SK-N-SH (cell line): ENCODE measurements around the gene TLCD5. TPM values are rescaled to one million over a fixed set of nuclear protein-coding genes. Genes with fewer than 3 reads are reported as not detected.

ENCODE experiments used
- CTCF ChIA-PET: fragments of 300-600, 350-600 bp; formaldehyde crosslinking; extraction: SDS; loops from one replicate; lab custom pipeline; 2021; lab: Yijun Ruan, JAX
- POLR2A ChIA-PET: fragments of 350-600 bp; sonication (Branson Sonifier 250); formaldehyde crosslinking; extraction: SDS; loops from one replicate; lab custom pipeline; 2020; ENCODE audit warnings: antibody characterized with exemption, inconsistent platforms; lab: Yijun Ruan, JAX
- DNase-seq: peaks from one replicate; pipeline ENCODE4 v3.0.0; 2012
- H2AFZ ChIP-seq: fragments of 200-600 bp; sonication (generic); 2 replicates; pipeline ENCODE4 v1.8.1; 2016; ENCODE audit warnings: antibody characterized with exemption, mild to moderate bottlenecking, low read depth
- H3F3A ChIP-seq: fragments of 200-600 bp; sonication (generic); replicated peaks from 2 replicates; pipeline ENCODE3; 2016; ENCODE audit warnings: antibody characterized with exemption, mild to moderate bottlenecking; ENCODE audit not compliant: insufficient read depth
- H3K27ac ChIP-seq, 2 experiments: fragments of 200-500 bp in 1 of 2; fragments of 200-600 bp in 1 of 2; sonication (Bioruptor generic) in 1 of 2; sonication (generic), shearing (Covaris generic) in 1 of 2; 2 replicates each; pipeline versions ENCODE4 v1.5.1 to v1.6.1; 2014 to 2016; ENCODE audit warnings: low read depth in 2 of 2, inconsistent platforms in 1 of 2, low read length in 1 of 2, mild to moderate bottlenecking in 1 of 2, mixed read lengths in 1 of 2
- H3K27me3 ChIP-seq: fragments of 200-600 bp; sonication (generic), shearing (Covaris generic); 2 replicates; pipeline ENCODE4 v1.6.1; 2016; ENCODE audit warnings: mixed run types; ENCODE audit not compliant: insufficient read depth
- H3K36me3 ChIP-seq, 2 experiments: fragments of 200-500 bp in 1 of 2; fragments of 200-600 bp in 1 of 2; sonication (Bioruptor generic) in 1 of 2; sonication (generic) in 1 of 2; replicated peaks in 1 of 2; 2 replicates each; pipeline versions ENCODE3 to v1.5.1; 2014 to 2016; ENCODE audit warnings: low read length in 1 of 2, mild to moderate bottlenecking in 1 of 2; ENCODE audit not compliant: insufficient read depth in 2 of 2, control insufficient read depth in 1 of 2
- H3K4me1 ChIP-seq, 2 experiments: fragments of 200-500 bp in 1 of 2; fragments of 200-600 bp in 1 of 2; sonication (Bioruptor generic) in 1 of 2; sonication (generic), shearing (Covaris generic) in 1 of 2; 2 replicates each; pipeline versions ENCODE4 v1.5.1 to v1.6.1; 2014 to 2016; ENCODE audit warnings: low read depth in 1 of 2, low read length in 1 of 2, mixed run types in 1 of 2; ENCODE audit not compliant: insufficient read depth in 2 of 2, control insufficient read depth in 1 of 2
- H3K4me2 ChIP-seq: fragments of 200-600 bp; sonication (generic), shearing (Covaris generic); 2 replicates; pipeline ENCODE4 v1.6.1; 2017; ENCODE audit warnings: mixed run types
- H3K4me3 ChIP-seq, 2 experiments: fragments of 200-500 bp in 1 of 2; fragments of 200-600 bp in 1 of 2; sonication (Bioruptor generic) in 1 of 2; sonication (generic), shearing (Covaris generic) in 1 of 2; 2 replicates each; pipeline versions ENCODE4 v1.5.1 to v1.8.1; 2014 to 2016; ENCODE audit warnings: low read depth in 2 of 2, inconsistent platforms in 1 of 2, low read length in 1 of 2, mild to moderate bottlenecking in 1 of 2, mixed read lengths in 1 of 2, moderate library complexity in 1 of 2
- H3K79me2 ChIP-seq: fragments of 200-600 bp; sonication (generic); 2 replicates; pipeline ENCODE4 v1.8.1; 2017; ENCODE audit warnings: mild to moderate bottlenecking; ENCODE audit not compliant: insufficient read depth
- H3K9ac ChIP-seq: fragments of 200-600 bp; sonication (generic); 2 replicates; pipeline ENCODE4 v1.6.1; 2017; ENCODE audit warnings: mixed run types
- H3K9me2 ChIP-seq: fragments of 200-600 bp; sonication (generic); 2 replicates; pipeline ENCODE4 v1.6.1; 2017; ENCODE audit warnings: mixed run types
- H3K9me3 ChIP-seq: fragments of 200-600 bp; sonication (generic); 2 replicates; pipeline ENCODE4 v1.6.1; 2017; ENCODE audit warnings: mixed run types, mild to moderate bottlenecking, moderate library complexity
- H4K20me1 ChIP-seq: fragments of 200-600 bp; sonication (generic); 2 replicates; pipeline ENCODE4 v1.6.1; 2017; ENCODE audit warnings: mild to moderate bottlenecking, mixed run types; ENCODE audit not compliant: insufficient read depth
- CHD2 ChIP-seq: fragments of 150-350 bp; IDR thresholded peaks from 2 replicates; pipeline ENCODE4 v1.6.1; 2018; ENCODE audit warnings: low read length; ENCODE audit not compliant: partially characterized antibody
- FOSL2 ChIP-seq: IDR thresholded peaks from 2 replicates; pipeline ENCODE4 v1.4.0; 2012; ENCODE audit warnings: low read depth, mild to moderate bottlenecking, moderate library complexity, borderline replicate concordance
- FOXM1 ChIP-seq: IDR thresholded peaks from 2 replicates; pipeline ENCODE4 v1.4.0; 2012; ENCODE audit warnings: low read depth, mild to moderate bottlenecking
- JUND ChIP-seq: IDR thresholded peaks from 2 replicates; pipeline ENCODE4 v1.4.0; 2012
- MEF2A ChIP-seq: IDR thresholded peaks from 2 replicates; pipeline ENCODE4 v1.4.0; 2012; ENCODE audit warnings: low read depth, borderline replicate concordance
- MXI1 ChIP-seq: IDR thresholded peaks from 2 replicates; pipeline ENCODE4 v1.6.1; 2012; ENCODE audit warnings: mild to moderate bottlenecking, low read depth, low read length, improper control_type of control experiment
- RAD21 ChIP-seq: IDR thresholded peaks from 2 replicates; pipeline ENCODE4 v1.6.1; 2012; ENCODE audit warnings: mild to moderate bottlenecking, low read length
- RCOR1 ChIP-seq: fragments of 150-350 bp; IDR thresholded peaks from 2 replicates; pipeline ENCODE4 v1.6.1; 2017; ENCODE audit warnings: antibody characterized with exemption, low read length
- RFX5 ChIP-seq: IDR thresholded peaks from 2 replicates; pipeline ENCODE4 v1.6.1; 2012; ENCODE audit warnings: mild to moderate bottlenecking, improper control_type of control experiment, low read length
- TAF1 ChIP-seq: IDR thresholded peaks from 2 replicates; pipeline ENCODE4 v1.6.1; 2012; ENCODE audit warnings: low read depth, mild to moderate bottlenecking, low read length, moderate library complexity, borderline replicate concordance
- TCF12 ChIP-seq: IDR thresholded peaks from 2 replicates; pipeline ENCODE4 v1.4.0; 2012
- TEAD4 ChIP-seq: IDR thresholded peaks from 2 replicates; pipeline ENCODE4 v1.4.0; 2012; ENCODE audit warnings: mild to moderate bottlenecking, borderline replicate concordance; ENCODE audit not compliant: insufficient read depth
- USF2 ChIP-seq: fragments of 150-350 bp; IDR thresholded peaks from 2 replicates; pipeline ENCODE4 v1.6.1; 2017; ENCODE audit warnings: antibody characterized with exemption, low read length, low read depth, borderline replicate concordance
- YY1 ChIP-seq: IDR thresholded peaks from 2 replicates; pipeline ENCODE4 v1.4.0; 2012; ENCODE audit warnings: low read depth, mild to moderate bottlenecking
- WGBS: methylation state at CpG from one replicate; pipeline ENCODE4 v1.1.6; 2017; ENCODE audit warnings: low lambda C conversion rate; 5-methylcytosine and 5-hydroxymethylcytosine counted together
- polyA plus RNA-seq, 3 experiments: library from polyadenylated mRNA; depleted of rRNA; stranded (reverse); fragments of >200 nt; gene quantifications; 2 replicates each; pipeline ENCODE4 v1.2.3, GENCODE V29; 2012
- TF ChIP-seq, protein P1 (sequence below): fragments of 200-600 bp; sonication (generic); IDR thresholded peaks from 2 replicates; pipeline ENCODE4 v1.6.1; 2017; ENCODE audit warnings: antibody characterized with exemption, mild to moderate bottlenecking, moderate library complexity
- TF ChIP-seq, protein P2 (sequence below): fragments of 150-350 bp; IDR thresholded peaks from 2 replicates; pipeline ENCODE4 v1.6.1; 2016; ENCODE audit warnings: mild to moderate bottlenecking, low read depth, low read length
- TF ChIP-seq, protein P3 (sequence below): IDR thresholded peaks from 2 replicates; pipeline ENCODE4 v1.6.1; 2012; ENCODE audit warnings: mild to moderate bottlenecking, low read depth, low read length, moderate library complexity

TLCD5 gene
- polyA plus RNA-seq, 1 of the 3 experiments (the other 2 are of a cell fraction) = 12.7 TPM

GRCh38 chr11:120335556-120335907 lies 10.4 kb downstream of the TLCD5 start:
- Histone ChIP-seq H3K4me2 (peak overlapping the region; percentile 97), H2AFZ (peak overlapping the region; percentile 69), H4K20me1 (peaks cover 36% of the 10 kb centered on the region), H3K36me3 (peaks cover 3% of the 10 kb centered on the region in 2 experiments), H3K9me2 (no peaks in the 10 kb centered on the region), H3K79me2 (peaks cover 56% of the 10 kb centered on the region), H3K9me3 (no peaks in the 10 kb centered on the region), H3K4me1 (peaks cover 13 to 38% of the 10 kb centered on the region in 2 experiments), H3F3A (peaks cover 57% of the 10 kb centered on the region), H3K9ac (peak overlapping the region; percentile 78), H3K4me3 (peak overlapping the region; percentile 81 to 93), H3K27ac (peak overlapping the region; percentile 81 to 92), H3K27me3 (no peaks in the 10 kb centered on the region)
- ChIA-PET CTCF (interaction anchor here (0.6 to 3.6 kb wide), 57 partner anchors 9 to 1569 kb away, joined by 3 to 29 read pairs (median 4); partner anchors contain the start of genes GRIK4 and TLCD5), POLR2A (interaction anchor here (0.7 to 1.4 kb wide), 2 partner anchors 70 to 152 kb away, joined by 3 to 4 read pairs; no protein-coding TSS in a partner anchor)
- no peak for DNase-seq
- under 1% methylated on average over 19 of the region's 19 CpGs for WGBS
- TF ChIP-seq FOSL2 (no peak), RCOR1 (no peak), MXI1 (no peak; the same call in 1 of the 2 replicates), TCF12 (no peak), YY1 (no peak)
- TF ChIP-seq, protein P1, sequence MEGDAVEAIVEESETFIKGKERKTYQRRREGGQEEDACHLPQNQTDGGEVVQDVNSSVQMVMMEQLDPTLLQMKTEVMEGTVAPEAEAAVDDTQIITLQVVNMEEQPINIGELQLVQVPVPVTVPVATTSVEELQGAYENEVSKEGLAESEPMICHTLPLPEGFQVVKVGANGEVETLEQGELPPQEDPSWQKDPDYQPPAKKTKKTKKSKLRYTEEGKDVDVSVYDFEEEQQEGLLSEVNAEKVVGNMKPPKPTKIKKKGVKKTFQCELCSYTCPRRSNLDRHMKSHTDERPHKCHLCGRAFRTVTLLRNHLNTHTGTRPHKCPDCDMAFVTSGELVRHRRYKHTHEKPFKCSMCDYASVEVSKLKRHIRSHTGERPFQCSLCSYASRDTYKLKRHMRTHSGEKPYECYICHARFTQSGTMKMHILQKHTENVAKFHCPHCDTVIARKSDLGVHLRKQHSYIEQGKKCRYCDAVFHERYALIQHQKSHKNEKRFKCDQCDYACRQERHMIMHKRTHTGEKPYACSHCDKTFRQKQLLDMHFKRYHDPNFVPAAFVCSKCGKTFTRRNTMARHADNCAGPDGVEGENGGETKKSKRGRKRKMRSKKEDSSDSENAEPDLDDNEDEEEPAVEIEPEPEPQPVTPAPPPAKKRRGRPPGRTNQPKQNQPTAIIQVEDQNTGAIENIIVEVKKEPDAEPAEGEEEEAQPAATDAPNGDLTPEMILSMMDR = no peak

GRCh38 chr11:120335908-120336640 lies 11.0 kb downstream of the TLCD5 start, which contains the start of gene ARHGEF12:
Gene ARHGEF12 (plus strand): TSS chr11:120336413. CDS start chr11:120337244, 831 bp downstream.
- POLR2A ChIA-PET = no interaction called here
- H3K4me1 ChIP-seq = peaks cover 13 to 34% of the 10 kb centered on the region in 2 experiments
- no peaks in the 10 kb centered on the region for H3K9me2 ChIP-seq
- H4K20me1 ChIP-seq = peaks cover 42% of the 10 kb centered on the region
- H3K27ac ChIP-seq = peak within 1 kb of the TSS; percentile 81 to 92
- no peaks in the 10 kb centered on the region for H3K27me3 ChIP-seq
- H3F3A ChIP-seq = peaks cover 52% of the 10 kb centered on the region
- peak within 1 kb of the TSS; percentile 97 for H3K4me2 ChIP-seq
- H3K79me2 ChIP-seq = peaks cover 61% of the 10 kb centered on the region
- WGBS = 4% methylated on average over 29 of the region's 92 CpGs
- peak within 1 kb of the TSS; percentile 91 to 93 for H3K4me3 ChIP-seq
- CTCF ChIA-PET = interaction anchor here (0.6 to 3.6 kb wide), 35 partner anchors 10 to 873 kb away, joined by 3 to 29 read pairs (median 5); partner anchors contain the start of genes GRIK4 and TLCD5
- peak within 1 kb of the TSS; percentile 92 for H3K9ac ChIP-seq
- H3K36me3 ChIP-seq = no peaks in the 10 kb centered on the region
- DNase-seq = peak; percentile 98
- H3K9me3 ChIP-seq = no peaks in the 10 kb centered on the region
- H2AFZ ChIP-seq = peak within 1 kb of the TSS; percentile 69
- TF ChIP-seq, protein P2, sequence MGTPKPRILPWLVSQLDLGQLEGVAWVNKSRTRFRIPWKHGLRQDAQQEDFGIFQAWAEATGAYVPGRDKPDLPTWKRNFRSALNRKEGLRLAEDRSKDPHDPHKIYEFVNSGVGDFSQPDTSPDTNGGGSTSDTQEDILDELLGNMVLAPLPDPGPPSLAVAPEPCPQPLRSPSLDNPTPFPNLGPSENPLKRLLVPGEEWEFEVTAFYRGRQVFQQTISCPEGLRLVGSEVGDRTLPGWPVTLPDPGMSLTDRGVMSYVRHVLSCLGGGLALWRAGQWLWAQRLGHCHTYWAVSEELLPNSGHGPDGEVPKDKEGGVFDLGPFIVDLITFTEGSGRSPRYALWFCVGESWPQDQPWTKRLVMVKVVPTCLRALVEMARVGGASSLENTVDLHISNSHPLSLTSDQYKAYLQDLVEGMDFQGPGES = no peak
- TF ChIP-seq JUND = peak; percentile 46
- no peak for TF ChIP-seq USF2
- TF ChIP-seq TCF12 = 0 out of 2 replicates have a peak, but pooled peaks have one; percentile 27
- TF ChIP-seq, protein P3, sequence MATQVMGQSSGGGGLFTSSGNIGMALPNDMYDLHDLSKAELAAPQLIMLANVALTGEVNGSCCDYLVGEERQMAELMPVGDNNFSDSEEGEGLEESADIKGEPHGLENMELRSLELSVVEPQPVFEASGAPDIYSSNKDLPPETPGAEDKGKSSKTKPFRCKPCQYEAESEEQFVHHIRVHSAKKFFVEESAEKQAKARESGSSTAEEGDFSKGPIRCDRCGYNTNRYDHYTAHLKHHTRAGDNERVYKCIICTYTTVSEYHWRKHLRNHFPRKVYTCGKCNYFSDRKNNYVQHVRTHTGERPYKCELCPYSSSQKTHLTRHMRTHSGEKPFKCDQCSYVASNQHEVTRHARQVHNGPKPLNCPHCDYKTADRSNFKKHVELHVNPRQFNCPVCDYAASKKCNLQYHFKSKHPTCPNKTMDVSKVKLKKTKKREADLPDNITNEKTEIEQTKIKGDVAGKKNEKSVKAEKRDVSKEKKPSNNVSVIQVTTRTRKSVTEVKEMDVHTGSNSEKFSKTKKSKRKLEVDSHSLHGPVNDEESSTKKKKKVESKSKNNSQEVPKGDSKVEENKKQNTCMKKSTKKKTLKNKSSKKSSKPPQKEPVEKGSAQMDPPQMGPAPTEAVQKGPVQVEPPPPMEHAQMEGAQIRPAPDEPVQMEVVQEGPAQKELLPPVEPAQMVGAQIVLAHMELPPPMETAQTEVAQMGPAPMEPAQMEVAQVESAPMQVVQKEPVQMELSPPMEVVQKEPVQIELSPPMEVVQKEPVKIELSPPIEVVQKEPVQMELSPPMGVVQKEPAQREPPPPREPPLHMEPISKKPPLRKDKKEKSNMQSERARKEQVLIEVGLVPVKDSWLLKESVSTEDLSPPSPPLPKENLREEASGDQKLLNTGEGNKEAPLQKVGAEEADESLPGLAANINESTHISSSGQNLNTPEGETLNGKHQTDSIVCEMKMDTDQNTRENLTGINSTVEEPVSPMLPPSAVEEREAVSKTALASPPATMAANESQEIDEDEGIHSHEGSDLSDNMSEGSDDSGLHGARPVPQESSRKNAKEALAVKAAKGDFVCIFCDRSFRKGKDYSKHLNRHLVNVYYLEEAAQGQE = peak; percentile 66; the same call in 1 of the 2 replicates
- peak; percentile 61; the same call in 1 of the 2 replicates for TF ChIP-seq FOXM1
- TF ChIP-seq RCOR1 = peak; percentile 84
- peak; percentile 98 for TF ChIP-seq CHD2
- peak; percentile 39; the same call in 1 of the 2 replicates for TF ChIP-seq RFX5
- TF ChIP-seq MEF2A = no peak
- no peak for TF ChIP-seq RAD21
- TF ChIP-seq TEAD4 = peak; percentile 52; the same call in 1 of the 2 replicates
- TF ChIP-seq TAF1 = peak; percentile 83
